DMS 273 treated with DMSO at 0.1 percent for 48 hours (cell line): ENCODE results near the gene ONECUT1.

Source experiments
- DNase-seq: peaks from one replicate; lab custom pipeline; 2025; lab: John Stamatoyannopoulos, UW

Gene ONECUT1

GRCh38 chr15:52782514-52782913 is 7.6 kb downstream of the ONECUT1 start:
- DNase-seq, result no peak

GRCh38 chr15:52780172-52780980 is 9.8 kb downstream of the ONECUT1 start:
- no peak for DNase-seq

GRCh38 chr15:52778457-52778856 is 11.7 kb downstream of the ONECUT1 start:
- DNase-seq, result no peak

- DNase-seq, result no peak
Observed at GRCh38 chr15:52772766-52773165, 17.4 kb downstream of the ONECUT1 start.

- no peak for DNase-seq
Observed at GRCh38 chr15:52765785-52766184, 24.4 kb downstream of the ONECUT1 start.

GRCh38 chr15:52764731-52765130 is 25.4 kb downstream of the ONECUT1 start:
- DNase-seq, result no peak

- DNase-seq, result no peak
Observed at GRCh38 chr15:52762621-52763020, 27.5 kb downstream of the ONECUT1 start.

- DNase-seq, result no peak
Observed at GRCh38 chr15:52760562-52760961, 29.6 kb downstream of the ONECUT1 start.

- DNase-seq, result no peak
Observed at GRCh38 chr15:52759969-52760368, 30.2 kb downstream of the ONECUT1 start.

- DNase-seq, result no peak
Observed at GRCh38 chr15:52757496-52757895, 32.6 kb downstream of the ONECUT1 start.

- DNase-seq, result no peak
Observed at GRCh38 chr15:52751522-52751921, 38.6 kb downstream of the ONECUT1 start.

GRCh38 chr15:52749258-52749657 is 40.9 kb downstream of the ONECUT1 start:
- no peak for DNase-seq

GRCh38 chr15:52746162-52746757 is 43.9 kb downstream of the ONECUT1 start:
- no peak for DNase-seq

- DNase-seq, result no peak
Observed at GRCh38 chr15:52745326-52746161, 44.6 kb downstream of the ONECUT1 start.

- DNase-seq, result no peak
Observed at GRCh38 chr15:52738311-52738710, 51.8 kb downstream of the ONECUT1 start.

GRCh38 chr15:52737720-52738119 is 52.4 kb downstream of the ONECUT1 start:
- no peak for DNase-seq

GRCh38 chr15:52735231-52736089 is 54.7 kb downstream of the ONECUT1 start:
- peak; percentile 8 for DNase-seq

- DNase-seq, result no peak
Observed at GRCh38 chr15:52734329-52734728, 55.8 kb downstream of the ONECUT1 start.

GRCh38 chr15:52733696-52734255 is 56.4 kb downstream of the ONECUT1 start:
- DNase-seq, result no peak

- no peak for DNase-seq
Observed at GRCh38 chr15:52733088-52733487, 57.0 kb downstream of the ONECUT1 start.

GRCh38 chr15:52732551-52732950 is 57.6 kb downstream of the ONECUT1 start:
- no peak for DNase-seq
